Measurements from ENCODE around the gene MINDY3. TPM values are rescaled to one million over a fixed set of nuclear protein-coding genes. Genes with fewer than 3 reads are reported as not detected.
A peak's percentile ranks its signal among the peaks of the same experiment; 100 is the strongest.

The MINDY3 gene
- 19.4 and 28.7 TPM in 2 replicates for polyA plus RNA-seq (2011; rRNA removed)
- polyA minus RNA-seq (2011; rRNA and poly(A)+ RNA removed): 11.6 and 21.4 TPM in 2 replicates

DNA sequence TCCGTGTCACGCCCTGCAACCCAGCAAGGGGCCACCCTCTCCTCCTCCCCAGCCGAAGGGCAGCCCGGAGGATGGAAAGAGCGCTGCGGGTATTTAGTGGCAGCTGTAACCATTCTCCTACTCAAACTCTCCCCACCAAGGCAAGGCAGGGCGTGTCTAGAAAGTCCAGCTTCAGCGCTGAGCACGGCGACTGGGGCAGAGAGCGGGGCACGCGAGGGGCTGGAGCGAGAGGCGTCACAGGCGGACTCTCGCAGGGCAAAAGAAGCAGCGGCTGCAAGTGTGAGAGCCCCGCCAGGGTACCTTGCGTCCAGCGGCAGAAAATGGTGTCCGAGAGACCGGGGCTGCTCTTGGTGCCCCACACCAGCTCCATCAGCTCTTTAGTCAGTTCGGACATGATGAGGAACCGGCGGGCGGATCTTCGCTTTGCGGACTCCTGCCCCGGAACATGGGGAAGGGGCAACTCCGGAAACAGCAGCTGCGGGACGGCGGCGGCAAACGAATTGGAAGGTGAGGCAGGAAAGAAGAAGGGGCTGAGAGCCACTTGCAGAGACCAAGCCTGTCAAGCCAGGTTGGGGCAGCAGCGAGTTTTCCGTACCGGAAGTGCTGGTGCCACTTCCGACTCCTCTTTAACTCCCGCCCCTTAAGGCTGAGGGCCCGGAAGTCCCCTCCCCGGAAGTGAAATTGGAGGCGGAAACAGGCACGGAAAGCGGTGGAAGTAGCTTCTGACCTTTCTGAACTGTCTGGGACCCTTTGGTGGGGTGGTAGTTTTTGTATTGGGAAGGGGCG, at the start of gene MINDY3:
Gene MINDY3 (minus strand): TSS at position 602 of the 786 bp plus-strand sequence. CDS start 208 bp downstream, at position 394.
- Histone ChIP-seq H3K9me3 (ENCODE audit: control insufficient read depth, insufficient read depth, low read length) (no peaks in the 10 kb centered on the region; the same call in 1 of the 2 replicates), H3K27ac (ENCODE audit: low read depth, low read length) (no peak within 1 kb of the TSS), H3K4me3 (ENCODE audit: low read depth, low read length) (peak within 1 kb of the TSS; percentile 91), H3K27me3 (ENCODE audit: control insufficient read depth, insufficient read depth, low read length) (no peaks in the 10 kb centered on the region)
- POLR2A ChIA-PET: interaction anchor here (0.7 kb wide), 1 partner anchor 1753 kb away, joined by 3 read pairs; no protein-coding TSS in a partner anchor
- TF ChIP-seq, protein P1, sequence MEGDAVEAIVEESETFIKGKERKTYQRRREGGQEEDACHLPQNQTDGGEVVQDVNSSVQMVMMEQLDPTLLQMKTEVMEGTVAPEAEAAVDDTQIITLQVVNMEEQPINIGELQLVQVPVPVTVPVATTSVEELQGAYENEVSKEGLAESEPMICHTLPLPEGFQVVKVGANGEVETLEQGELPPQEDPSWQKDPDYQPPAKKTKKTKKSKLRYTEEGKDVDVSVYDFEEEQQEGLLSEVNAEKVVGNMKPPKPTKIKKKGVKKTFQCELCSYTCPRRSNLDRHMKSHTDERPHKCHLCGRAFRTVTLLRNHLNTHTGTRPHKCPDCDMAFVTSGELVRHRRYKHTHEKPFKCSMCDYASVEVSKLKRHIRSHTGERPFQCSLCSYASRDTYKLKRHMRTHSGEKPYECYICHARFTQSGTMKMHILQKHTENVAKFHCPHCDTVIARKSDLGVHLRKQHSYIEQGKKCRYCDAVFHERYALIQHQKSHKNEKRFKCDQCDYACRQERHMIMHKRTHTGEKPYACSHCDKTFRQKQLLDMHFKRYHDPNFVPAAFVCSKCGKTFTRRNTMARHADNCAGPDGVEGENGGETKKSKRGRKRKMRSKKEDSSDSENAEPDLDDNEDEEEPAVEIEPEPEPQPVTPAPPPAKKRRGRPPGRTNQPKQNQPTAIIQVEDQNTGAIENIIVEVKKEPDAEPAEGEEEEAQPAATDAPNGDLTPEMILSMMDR (IDR thresholded peaks at IDR 0.05; ENCODE audit: low read depth, low read length): no peak
- CTCF ChIA-PET: interaction anchor here (1.1 to 2.1 kb wide), 2 partner anchors 42 to 431 kb away, joined by 3 to 9 read pairs; no protein-coding TSS in a partner anchor
- peak; percentile 37 for DNase-seq (ENCODE audit: low read depth, low spot score)

DNA sequence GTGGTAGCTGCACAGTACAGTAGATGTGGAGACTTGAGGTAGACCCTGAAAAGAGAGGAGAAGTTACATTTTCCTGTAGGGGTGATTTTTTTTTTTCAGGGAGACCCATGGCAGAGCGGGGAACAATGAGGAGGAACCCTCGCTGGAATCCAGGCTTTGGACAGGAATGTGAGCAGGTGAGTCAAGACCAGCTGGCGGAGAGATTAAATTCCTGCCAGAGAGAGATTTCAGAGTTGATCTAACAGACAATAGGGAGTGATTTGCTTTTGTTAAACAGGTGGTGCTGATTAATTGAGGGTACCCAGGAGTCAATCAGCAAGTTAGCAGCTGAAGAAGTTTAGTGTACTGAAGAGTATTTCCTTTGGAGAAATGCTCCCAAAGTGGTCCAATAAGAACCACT, 41.6 kb upstream of the MINDY3 start:
- TF ChIP-seq, protein P1 (IDR thresholded peaks at IDR 0.05; ENCODE audit: low read depth, low read length): no peak
- Histone ChIP-seq H3K9me3 (ENCODE audit: control insufficient read depth, insufficient read depth, low read length) (no peaks in the 10 kb centered on the region), H3K27me3 (ENCODE audit: control insufficient read depth, insufficient read depth, low read length) (no peaks in the 10 kb centered on the region), H3K27ac (ENCODE audit: low read depth, low read length) (no peak overlapping the region), H3K4me3 (ENCODE audit: low read depth, low read length) (no peak overlapping the region)
- ChIA-PET CTCF (interaction anchor here (0.5 to 4.6 kb wide), 48 partner anchors 10 to 919 kb away, joined by 3 to 52 read pairs (median 4); partner anchors contain the start of genes MINDY3 and PTER), POLR2A (no interaction called here)
- no peak for DNase-seq (ENCODE audit: low read depth, low spot score)

- no peaks in the 10 kb centered on the region for H3K27me3 ChIP-seq (ENCODE audit: control insufficient read depth, insufficient read depth, low read length)
- no peaks in the 10 kb centered on the region for H3K9me3 ChIP-seq (ENCODE audit: control insufficient read depth, insufficient read depth, low read length)
- H3K4me3 ChIP-seq (ENCODE audit: low read depth, low read length): no peak overlapping the region
- CTCF ChIA-PET: interaction anchor here (0.7 to 1.2 kb wide), 2 partner anchors 17 to 647 kb away, joined by 3 read pairs; no protein-coding TSS in a partner anchor
- TF ChIP-seq, protein P1 (IDR thresholded peaks at IDR 0.05; ENCODE audit: low read depth, low read length): peak; percentile 33
- POLR2A ChIA-PET: no interaction called here
- H3K27ac ChIP-seq (ENCODE audit: low read depth, low read length): no peak overlapping the region
- no peak for DNase-seq (ENCODE audit: low read depth, low spot score)
Observed at GRCh38 chr10:15898046-15898445, 37.7 kb upstream of the MINDY3 start.

GRCh38 chr10:15897287-15897686, 37.0 kb upstream of the MINDY3 start:
- no peak for DNase-seq (ENCODE audit: low read depth, low spot score)
- POLR2A ChIA-PET: no interaction called here
- H3K27ac ChIP-seq (ENCODE audit: low read depth, low read length): no peak overlapping the region
- CTCF ChIA-PET: interaction anchor here (0.7 to 1.2 kb wide), 3 partner anchors 16 to 879 kb away, joined by 3 read pairs; no protein-coding TSS in a partner anchor
- TF ChIP-seq, protein P1 (IDR thresholded peaks at IDR 0.05; ENCODE audit: low read depth, low read length): no peak
- no peaks in the 10 kb centered on the region for H3K27me3 ChIP-seq (ENCODE audit: control insufficient read depth, insufficient read depth, low read length)
- no peaks in the 10 kb centered on the region for H3K9me3 ChIP-seq (ENCODE audit: control insufficient read depth, insufficient read depth, low read length)
- H3K4me3 ChIP-seq (ENCODE audit: low read depth, low read length): no peak overlapping the region

DNA sequence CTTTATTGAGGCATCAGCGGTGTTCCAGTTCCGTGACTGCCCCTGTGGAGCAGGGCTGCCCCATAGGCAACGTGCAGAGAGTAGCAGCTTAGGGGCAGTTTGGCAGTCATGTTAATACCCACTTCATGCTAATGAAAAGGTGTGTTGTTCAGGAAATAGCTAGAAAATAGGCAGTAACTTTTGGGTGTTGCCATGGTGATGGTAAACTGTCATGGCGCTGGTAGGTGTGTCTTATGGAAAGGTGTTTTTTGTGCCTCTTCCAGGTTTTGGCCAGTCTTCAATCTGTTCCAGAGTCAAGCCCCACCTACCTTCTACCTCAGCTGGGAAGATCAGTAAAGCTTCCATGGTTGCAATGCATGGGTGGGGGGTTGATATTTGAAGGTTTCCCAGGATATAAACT, 36.3 kb upstream of the MINDY3 start:
- Histone ChIP-seq H3K27ac (ENCODE audit: low read depth, low read length) (no peak overlapping the region), H3K27me3 (ENCODE audit: control insufficient read depth, insufficient read depth, low read length) (no peaks in the 10 kb centered on the region), H3K9me3 (ENCODE audit: control insufficient read depth, insufficient read depth, low read length) (no peaks in the 10 kb centered on the region), H3K4me3 (ENCODE audit: low read depth, low read length) (no peak overlapping the region)
- DNase-seq (ENCODE audit: low read depth, low spot score): no peak
- TF ChIP-seq, protein P1 (IDR thresholded peaks at IDR 0.05; ENCODE audit: low read depth, low read length): no peak
- ChIA-PET POLR2A (no interaction called here), CTCF (interaction anchor here (0.6 to 1.2 kb wide), 3 partner anchors 15 to 880 kb away, joined by 3 to 4 read pairs (median 3); no protein-coding TSS in a partner anchor)

Data from AG04450 (cell line).